ENCODE results near the gene DSCAML1.
A peak's percentile ranks its signal among the peaks of the same experiment; 100 is the strongest.
"Not testable (repeated sequence)": the region's sequence is repeated elsewhere in the genome, so short reads cannot be mapped to it uniquely, and the experiment has no call there.

DSCAML1 gene

DNA sequence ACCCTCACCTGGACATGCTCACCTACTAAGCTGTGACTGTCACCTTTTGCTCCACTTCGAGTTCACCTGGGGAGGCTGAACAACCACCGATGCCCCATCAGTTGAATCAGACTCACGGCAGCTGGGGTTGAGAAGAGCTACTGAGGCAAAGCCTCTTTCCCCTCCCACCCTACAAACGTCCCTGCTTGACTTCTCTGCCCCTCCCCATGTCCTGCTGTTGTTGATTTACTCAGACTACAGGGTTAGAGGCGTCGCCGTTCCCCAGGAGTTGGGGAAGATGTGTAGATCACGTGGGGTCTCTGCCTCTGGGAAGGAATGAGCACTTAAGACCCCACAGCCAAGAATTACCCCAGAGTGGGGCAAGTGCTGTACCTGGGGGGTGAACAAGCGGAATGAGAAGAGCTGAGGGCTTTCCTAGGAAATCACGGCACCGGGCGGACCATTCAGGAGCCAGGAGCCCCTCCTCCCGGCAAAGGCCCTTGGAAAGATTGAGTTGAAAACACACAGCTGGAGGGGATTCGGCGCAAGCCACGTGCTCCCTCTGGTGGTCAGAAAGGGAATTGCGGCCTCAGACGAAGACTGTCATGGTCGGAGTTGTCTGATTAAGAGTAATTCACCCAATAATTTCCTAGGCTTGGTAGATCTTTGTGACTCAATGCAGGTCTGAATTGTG, 20.5 kb upstream of the DSCAML1 start:
- DNase-seq: peak; percentile 71

- no peak for DNase-seq
Observed at GRCh38 chr11:117816846-117817367, 19.9 kb upstream of the DSCAML1 start.

GRCh38 chr11:117816151-117816741, 19.2 kb upstream of the DSCAML1 start:
- DNase-seq: no peak

DNA sequence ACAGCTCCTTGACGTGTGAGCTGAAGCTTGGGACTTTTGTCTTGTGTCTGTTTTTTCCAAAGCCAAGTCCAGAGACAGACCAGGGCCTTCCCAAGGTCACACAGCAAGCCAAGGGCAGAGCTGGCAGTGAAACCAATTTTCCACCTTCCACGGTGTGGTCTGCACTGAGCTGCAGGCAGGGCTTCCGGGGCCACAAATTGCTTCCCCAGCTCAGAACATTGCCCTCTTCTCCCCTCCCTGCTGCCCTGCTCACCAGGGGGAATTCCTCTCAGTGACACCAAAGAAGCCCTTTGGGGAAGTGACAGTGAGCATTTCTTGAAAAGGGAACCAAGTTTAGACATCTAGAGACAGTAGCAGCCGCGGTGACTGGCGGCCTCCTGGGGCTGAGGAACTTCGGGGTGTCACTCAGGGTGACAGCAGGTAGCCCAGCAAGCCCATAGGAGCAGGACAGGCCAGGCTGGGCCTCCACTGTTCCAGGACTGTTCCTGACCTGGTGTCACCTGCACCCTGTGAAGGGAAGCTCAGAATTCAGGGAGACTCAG, 18.3 kb upstream of the DSCAML1 start:
- DNase-seq: no peak

DNA sequence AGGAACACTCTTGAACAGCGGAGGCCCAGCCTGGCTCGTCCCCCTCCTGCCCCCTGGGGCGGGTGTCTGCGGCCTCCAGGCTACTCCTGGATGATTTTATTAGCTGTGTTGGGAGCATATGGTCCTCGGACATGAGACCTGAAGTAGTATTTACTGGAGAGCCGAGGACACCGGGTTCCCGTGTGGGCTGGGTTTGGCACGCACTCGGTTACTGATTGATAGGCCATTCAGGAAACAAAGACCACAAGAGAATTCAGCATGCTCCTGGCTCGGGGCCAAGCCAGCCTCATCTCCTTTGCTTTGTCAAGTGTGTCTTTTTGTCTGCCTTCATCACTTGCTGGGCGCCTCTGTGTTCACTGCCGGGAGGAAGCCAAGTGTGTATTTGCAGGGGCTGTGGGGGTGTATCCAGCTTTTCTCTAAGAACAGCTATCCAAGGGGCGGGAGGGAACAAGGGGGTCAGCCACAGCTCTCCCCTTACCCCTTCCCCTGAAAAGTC, 17.8 kb upstream of the DSCAML1 start:
- peak; percentile 7 for DNase-seq

DNA sequence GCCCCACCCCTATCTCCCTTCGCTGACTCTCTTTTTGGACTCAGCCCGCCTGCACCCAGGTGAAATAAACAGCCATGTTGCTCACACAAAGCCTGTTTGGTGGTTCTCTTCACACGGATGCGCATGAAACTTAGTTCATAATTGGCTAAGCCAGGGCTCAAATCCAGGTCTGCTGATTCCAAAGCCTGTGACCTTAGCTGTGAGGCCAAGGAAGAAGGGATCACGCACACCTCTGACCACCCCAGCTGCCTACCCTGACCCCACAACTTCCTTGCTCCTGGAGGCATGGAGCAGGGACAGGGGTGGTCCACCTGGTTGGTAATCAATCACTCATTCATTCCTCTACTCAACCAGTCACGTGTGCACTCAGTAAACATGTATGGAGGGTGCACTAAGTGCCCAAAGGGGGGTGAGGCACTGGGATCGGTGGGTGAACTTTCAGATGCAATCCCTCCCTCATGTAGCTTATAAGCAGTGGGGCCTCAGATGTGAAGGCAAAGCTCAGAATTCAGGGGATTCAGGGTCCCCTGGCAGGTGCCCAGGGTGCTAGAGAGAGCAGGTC, 17.3 kb upstream of the DSCAML1 start:
- DNase-seq: no peak

- not testable (repeated sequence) for DNase-seq
Observed at GRCh38 chr11:117810056-117810451, 13.0 kb upstream of the DSCAML1 start.

DNA sequence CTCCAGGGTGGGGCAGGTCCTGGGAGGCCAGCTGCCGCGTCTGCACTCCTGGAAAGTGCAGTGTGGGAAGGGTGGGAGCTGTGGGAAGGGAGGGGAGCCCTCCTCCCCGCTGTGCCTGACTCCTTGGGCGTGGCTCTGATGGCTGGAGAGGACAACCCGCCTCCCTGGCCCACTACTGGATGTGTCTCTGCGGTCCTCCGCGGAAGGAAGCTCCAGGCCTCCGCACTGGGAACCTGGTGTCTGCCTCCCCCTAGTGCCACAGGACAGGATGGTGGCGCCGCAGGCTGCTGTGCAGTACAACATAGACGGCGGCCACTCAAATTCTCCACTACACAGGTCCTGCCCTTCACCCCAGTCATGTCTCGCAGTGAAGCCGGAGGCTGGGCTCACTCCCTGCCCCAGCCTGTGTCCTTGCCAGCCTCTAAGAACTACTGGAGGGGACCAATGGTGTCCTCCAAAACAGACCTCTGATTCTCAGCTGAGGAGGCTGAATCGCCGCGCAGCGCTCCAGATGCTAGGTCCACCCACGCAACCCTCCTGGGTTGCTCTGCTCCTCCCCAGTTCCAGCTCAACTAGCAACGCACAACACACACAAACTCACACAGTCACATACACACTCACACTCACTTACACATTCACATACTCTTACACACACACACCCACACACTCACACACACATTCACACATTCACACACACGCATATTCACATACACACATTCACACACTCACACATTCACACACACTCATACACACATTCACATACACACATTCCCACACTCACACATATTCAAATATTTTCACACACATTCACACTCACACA, 12.4 kb upstream of the DSCAML1 start:
- DNase-seq: peak; percentile 72

DNA sequence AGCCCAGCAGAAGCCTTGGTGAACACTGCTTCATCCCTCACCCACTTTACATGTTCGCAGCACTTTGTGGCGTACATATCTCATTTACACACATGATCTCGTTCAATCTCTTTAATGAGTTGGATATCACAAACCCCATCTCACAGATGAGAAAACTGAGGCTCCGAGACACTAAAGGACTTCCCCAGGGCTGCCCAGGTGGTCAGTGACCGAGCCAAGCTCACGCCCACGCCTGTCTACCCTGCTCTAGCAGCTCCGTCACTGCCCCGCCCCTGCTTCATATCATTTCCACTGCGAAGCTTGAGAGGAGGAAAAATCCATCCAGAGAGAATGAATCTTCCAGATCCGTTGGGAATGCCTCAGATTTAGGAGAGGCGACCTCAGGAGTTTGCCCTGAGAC, 11.8 kb upstream of the DSCAML1 start:
- peak; percentile 7 for DNase-seq

DNA sequence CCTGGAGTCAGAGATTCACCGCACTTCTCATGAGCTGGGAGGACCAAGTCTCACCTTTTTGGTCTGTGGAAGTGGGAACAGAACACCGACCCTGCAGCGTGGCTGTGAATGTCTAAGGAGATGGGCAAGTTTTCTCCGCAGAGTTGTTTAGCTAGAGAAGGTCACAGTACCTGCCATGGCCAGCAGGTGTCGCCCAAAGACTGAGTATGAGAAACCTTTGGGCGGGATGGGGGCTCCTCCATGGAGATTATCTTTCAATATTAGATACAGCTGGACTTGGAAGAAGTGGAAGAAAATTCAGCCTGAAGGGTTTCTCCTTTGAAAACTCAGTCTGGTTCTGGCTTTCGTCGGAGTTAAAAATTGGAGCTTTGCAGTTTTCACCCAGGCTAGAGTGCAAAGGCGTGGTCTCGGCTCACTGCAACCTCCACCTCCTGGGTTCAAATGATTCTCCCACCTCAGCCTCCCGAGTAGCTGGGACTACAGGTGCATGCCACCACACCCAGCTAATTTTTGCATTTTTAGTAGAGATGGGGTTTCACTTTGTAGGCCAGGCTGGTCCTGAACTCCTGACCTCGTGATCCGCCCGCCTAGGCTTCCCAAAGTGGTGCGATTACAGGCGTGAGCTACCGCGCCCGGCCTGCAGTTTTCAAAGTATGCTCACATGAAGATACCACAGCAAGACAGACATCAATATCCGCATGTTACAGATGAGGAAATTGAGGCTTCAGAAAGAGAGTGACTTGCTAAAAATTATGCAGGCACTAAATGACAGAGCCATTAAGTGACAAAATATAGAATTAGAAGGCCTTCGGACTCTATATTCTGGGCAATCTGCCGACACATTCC, 10.7 kb upstream of the DSCAML1 start:
- DNase-seq: peak; percentile 28

- DNase-seq: no peak
Observed at GRCh38 chr11:117806846-117807245, 9.8 kb upstream of the DSCAML1 start.

- no peak for DNase-seq
Observed at GRCh38 chr11:117805045-117805444, 8.0 kb upstream of the DSCAML1 start.

- DNase-seq: no peak
Observed at GRCh38 chr11:117803896-117804295, 6.9 kb upstream of the DSCAML1 start.

- DNase-seq: peak; percentile 37
Observed at GRCh38 chr11:117799634-117800033, 2.6 kb upstream of the DSCAML1 start.

- DNase-seq: no peak
Observed at GRCh38 chr11:117796456-117796871, 552 bp downstream of the DSCAML1 start.

DNA sequence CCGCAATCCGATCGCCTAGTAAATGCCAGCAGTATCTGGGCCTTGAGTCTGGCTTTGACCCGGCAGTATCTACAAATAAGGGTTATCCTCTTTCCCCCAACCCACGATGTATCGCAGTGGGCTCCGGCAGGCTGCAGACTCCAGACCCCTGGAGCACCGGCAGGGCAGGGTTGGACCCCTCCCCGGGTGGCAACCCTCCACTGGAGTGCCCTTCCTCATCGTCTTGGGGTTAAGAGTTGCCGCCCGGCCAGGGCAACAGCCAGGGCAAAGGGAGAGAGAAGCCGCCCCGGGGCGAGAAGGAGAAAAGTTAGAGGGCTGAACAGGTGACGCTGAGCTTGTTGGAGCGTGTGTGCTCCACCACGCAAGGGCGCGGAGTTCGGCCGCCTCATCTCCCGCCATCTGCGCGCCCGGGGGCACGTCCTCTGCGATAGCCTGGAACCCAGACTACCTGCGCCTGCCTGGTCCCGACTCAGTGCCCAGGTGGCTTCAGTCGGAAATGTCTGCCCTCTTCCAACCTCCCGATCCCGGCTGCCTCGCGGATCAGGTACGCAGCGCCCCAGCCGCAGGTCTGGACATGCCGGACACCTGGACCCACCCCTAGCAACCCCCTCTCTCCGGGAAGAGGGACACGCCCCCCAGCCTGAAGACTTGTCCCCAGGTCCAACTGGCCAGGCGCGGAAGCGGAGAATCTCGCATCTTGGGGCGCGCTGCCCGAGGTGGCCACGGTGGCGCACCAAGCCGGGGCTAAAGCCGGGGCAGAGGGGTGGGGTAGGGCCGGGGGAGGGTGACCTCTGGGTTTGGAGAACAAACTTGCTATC, 1.2 kb downstream of the DSCAML1 start:
- DNase-seq: peak; percentile 11

- DNase-seq: no peak
Observed at GRCh38 chr11:117794772-117795629, 2.0 kb downstream of the DSCAML1 start.

GRCh38 chr11:117794135-117794534, 2.9 kb downstream of the DSCAML1 start:
- no peak for DNase-seq

DNA sequence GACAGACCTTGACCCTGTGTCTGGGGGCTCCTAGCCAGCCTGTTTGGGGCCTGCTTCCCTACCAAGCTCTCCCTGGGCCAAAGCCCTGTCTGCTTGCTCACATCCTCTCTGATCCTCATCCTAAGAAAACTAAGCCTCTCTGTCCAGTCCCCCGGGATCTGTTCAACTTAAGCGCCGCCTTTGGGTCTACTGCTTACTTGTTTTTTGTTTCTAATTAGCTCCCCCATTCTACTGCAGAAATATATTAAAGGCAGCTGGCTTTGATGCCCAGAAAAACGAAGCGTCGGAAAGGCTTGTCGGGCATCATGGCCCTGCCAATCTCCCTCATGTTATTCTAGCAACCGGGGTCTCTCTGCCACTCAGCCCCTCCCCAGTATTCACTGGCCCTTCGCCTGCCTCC, 3.4 kb downstream of the DSCAML1 start:
- no peak for DNase-seq

- peak; percentile 42 for DNase-seq
Observed at GRCh38 chr11:117792992-117793391, 4.0 kb downstream of the DSCAML1 start.

Data from NCI-H2171 treated with DMSO at 0.1 percent for 48 hours (cell line).